HG02970 (cell line): Measurements from ENCODE around the gene MIA2.
A peak's percentile ranks its signal among the peaks of the same experiment; 100 is the strongest.
"Not testable (repeated sequence)": the region's sequence is repeated elsewhere in the genome, so short reads cannot be mapped to it uniquely, and the experiment has no call there.

Source experiments
- ATAC-seq: cut with Tn5 transposase; IDR thresholded peaks from one replicate; pipeline ENCODE4 v1.9.1; 2021; ENCODE audit warnings: mild to moderate bottlenecking, moderate library complexity, moderate number of reproducible peaks; ENCODE audit not compliant: unreplicated experiment, low FRiP score

The MIA2 gene

DNA sequence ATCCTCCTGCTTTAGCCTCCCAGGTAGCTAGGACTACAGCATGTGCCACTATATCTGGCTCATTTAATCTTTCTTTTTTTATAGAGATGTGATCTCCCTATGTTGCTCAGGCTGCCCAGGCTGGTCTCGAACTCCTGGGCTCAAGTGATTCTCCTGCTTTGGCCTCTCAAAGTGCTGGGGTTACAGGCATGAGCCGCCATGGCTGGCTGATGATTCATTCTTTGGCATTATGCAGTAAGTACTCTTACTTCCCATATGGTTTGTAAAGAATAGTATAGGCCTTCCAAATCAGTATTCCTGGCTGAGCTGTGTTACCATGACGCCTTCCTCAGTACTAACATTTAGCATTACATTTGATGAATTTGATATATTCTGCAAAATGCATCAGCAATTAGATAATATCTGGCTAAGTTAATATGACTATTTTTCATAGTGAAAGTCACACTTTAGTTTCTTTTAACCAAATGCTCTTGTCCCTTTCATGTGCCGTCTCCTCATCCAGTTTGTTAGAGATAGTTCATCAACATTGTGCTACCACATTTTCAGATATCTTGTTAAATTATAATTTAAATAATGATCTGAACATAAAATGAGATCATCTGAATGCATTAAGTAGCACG, 3.2 kb upstream of the MIA2 start:
- no peak for ATAC-seq

DNA sequence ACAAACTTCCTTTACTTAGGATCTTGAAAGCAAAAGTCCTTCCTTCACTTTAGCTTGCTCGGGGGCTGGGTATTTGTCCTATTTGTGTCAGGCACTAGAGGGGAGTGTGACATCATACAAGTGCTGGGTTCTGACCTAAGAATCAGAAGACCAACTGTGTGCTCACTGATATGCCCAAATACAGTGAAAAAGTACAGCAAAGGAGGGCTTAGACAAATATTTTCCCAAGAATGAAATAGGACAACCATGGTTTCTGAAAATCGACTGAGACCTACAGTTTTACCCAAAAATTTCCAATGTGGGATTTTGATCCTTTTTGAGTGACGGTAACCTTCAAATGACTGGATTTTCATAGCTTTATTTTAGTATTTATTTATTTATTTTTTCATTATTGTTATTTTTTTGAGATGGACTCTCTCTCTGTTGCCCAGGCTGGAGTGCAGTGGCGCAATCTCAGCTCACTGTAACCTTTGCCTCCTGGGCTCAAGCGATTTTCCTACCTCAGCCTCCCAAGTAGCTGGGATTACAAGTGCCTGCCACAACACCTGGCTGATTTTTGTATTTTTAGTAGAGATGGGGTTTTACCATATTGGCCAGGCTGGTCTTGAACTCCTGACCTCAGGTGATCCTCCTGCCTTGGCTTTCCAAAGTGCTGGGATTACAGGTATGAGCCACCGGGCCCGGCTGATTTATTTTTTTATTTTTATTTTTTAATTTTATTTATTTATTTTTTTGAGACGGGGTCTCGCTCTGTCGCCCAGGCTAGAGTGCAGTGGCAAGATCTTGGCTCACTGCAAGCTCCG, 1.8 kb upstream of the MIA2 start:
- ATAC-seq: not testable (repeated sequence)

DNA sequence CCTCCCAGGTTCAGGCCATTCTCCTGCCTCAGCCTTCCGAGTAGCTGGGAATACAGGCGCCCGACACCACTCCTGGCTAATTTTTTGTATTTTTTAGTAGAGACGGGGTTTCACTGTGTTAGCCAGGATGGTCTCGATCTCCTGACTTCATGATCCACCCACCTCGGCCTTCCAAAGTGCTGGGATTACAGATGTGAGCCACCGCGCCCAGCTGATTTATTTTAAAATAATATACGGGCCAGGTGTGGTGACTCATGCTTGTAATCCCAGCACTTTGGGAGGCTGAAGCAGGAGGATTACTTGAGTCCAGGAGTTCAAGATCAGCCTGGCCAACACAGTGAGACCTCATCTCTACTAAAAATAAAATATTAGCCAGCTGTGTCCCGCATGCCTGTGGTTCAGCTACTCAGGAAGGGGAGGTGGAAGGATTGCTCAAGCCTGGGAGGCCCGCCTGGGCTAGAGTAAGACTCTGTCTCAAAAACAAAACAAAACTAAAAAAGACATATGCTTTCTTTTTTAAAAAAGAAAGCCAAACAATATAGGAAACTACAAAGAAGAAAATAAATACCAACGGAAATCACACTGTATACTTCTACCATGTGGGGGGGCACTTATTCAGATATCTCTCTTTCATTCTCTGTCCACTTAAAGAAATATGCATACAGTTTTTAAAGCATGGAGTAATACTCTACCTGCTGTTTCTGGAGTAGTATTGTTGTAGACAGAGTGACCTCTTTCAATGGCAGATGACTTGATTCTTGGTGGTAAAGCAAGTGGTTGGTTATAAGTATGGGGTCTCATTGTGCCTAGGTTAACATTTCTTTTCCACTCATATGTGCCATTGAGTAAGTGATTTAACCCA, 930 bp upstream of the MIA2 start:
- ATAC-seq: no peak

DNA sequence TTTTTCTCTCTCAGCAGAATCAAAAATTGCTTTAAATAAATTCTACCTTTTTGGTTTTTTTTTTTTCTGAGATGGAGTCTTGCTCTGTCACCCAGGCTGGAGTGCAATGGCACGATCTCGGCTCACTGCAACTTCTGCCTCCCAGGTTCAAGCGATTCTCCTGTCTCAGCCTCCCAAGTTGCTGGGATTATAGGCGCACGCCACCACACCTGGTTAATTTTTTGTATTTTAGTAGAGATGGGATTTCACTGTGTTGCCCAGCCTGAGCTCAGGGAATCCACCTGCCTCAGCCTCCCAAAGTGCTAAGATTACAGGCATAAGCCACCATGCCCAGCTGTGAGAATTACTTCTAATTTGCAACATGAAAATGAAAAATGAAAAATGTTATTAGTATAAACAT, 1.3 kb downstream of the MIA2 start:
- ATAC-seq: not testable (repeated sequence)

DNA sequence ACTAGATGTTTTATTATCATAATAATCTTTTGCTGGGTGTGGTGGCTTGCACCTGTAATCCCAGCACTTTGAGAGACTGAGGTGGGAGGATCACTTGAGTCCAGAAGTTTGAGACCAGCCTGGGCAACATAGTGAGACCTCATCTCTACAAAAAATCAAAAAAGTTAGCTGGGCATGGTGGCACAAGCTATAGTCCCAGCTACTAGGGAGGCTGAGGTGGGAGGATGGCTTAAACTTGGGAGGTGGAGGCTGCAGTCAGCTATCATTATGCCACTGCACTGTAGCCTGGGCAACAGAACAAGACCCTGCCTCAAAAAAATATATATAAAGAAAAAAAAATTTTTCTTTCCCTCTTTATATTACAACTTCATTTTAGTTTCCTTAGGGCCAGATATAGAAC, 1.8 kb downstream of the MIA2 start:
- ATAC-seq: not testable (repeated sequence)

DNA sequence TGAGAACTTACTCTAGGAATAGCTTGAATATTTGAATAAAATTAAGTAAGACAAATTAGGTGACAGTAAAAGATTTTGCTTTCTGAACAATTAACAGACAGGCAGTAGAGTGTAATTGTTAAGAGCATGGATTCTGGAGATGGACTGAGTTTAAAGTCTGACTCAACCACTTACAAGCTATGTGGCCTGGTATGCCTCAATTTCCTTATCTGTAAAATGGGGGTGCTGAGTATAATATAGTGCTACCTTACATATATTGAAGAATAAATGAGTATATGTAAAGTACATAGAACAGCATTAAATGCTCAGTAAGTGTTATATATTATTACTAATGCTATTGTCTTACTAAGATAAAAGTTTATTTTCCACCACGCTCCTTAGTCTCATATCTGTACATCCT, 7.1 kb downstream of the MIA2 start:
- ATAC-seq: no peak

DNA sequence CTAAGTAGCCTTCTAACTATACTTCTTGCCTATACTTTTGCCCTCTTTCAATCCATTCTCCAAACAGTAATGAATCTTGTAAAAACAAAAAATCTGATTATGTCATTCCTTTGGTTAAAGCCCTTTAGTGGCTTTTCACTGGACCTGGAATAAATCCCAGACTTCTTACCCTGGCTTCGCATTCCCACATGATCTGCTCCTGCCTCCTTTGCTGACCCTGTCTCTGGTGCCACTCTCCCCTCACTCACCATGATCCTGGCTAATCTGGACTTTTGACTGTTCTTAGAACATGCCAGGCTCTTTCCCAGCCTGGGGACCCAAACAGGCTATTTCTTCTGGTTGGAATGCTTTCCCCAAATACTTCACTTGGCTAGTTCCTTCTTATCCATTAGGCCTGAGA, 7.9 kb downstream of the MIA2 start:
- no peak for ATAC-seq

DNA sequence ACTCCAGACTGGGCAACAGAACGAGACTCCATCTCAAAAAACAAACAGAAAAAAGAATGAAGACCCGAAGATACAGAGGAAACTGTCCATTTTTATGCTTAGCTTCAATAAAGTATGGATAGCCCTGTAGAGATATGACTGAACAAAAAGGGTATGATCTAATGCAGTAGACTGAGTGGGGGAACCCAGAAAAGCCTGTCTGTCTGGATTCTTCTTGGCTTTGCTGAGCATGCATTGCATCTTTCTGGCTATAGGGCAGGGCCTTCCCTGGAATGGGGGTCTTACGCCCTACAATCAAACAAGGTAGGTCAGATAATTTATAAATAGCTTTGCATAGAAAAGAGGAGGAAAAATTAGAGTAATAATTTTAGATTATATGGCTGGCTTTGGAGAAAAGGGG, 10.1 kb downstream of the MIA2 start:
- ATAC-seq: no peak

DNA sequence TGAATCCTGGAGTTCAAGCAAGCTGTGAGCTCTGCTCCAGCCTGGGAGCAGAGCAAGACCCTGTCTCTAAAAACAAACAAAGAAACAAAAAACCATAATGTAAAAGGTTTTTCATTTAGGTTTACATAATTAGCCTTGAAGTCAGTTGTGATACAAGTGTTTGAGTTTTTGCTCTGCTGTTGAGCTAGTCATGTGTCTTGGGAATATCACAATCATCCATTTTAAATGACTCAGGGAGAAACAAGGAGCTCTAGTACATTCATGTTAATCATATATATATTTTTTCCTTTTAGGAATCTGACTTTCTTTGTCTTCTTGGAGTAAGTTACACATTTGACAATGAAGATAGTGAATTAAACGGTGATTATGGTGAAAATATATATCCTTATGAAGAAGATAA, 12.9 kb downstream of the MIA2 start:
- no peak for ATAC-seq

DNA sequence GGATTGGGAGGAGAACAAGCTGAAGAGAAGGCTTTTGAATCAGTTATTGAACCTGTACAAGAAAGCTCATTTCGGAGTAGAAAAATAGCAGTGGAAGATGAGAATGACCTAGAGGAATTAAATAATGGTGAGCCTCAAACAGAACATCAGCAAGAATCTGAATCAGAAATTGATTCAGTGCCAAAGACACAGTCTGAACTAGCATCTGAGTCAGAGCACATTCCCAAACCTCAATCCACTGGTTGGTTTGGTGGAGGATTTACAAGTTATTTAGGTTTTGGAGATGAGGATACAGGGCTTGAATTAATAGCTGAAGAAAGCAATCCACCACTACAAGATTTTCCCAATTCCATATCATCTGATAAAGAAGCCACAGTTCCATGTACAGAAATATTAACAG, 13.5 kb downstream of the MIA2 start:
- ATAC-seq: no peak

DNA sequence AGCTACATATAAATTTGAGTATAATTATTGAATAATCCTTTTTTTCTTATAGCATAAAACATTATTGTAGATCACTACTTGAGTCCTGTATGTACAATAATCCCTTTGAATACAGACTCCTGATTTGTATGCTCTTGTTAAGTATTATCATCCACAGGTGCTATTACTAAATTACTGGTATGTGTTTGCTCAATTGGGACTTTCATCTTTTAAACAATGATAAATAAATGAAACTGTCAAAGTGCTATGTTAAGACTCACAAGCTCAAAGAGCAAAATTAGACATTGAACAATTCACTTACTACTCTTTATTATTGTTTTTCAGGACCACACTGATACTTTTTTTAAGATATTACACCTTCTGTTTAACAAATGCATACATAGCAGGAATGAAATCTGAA, 17.8 kb downstream of the MIA2 start:
- ATAC-seq: no peak

DNA sequence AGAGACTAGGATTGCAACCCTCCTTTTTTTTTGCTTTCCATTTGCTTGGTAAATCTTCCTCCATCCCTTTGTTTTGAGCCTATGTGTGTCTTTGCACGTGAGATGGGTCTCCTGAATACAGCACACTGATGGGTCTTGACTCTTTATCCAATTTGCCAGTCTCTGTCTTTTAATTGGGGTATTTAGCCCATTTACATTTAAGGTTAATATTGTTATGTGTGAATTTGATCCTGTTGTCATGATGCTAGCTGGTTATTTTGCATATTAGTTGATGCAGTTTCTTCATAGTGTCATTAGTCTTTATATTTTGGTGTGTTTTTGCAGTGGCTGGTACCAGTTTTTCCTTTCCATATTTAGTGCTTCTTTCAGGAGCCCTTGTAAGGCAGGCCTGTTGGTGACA, 23.7 kb downstream of the MIA2 start:
- not testable (repeated sequence) for ATAC-seq

DNA sequence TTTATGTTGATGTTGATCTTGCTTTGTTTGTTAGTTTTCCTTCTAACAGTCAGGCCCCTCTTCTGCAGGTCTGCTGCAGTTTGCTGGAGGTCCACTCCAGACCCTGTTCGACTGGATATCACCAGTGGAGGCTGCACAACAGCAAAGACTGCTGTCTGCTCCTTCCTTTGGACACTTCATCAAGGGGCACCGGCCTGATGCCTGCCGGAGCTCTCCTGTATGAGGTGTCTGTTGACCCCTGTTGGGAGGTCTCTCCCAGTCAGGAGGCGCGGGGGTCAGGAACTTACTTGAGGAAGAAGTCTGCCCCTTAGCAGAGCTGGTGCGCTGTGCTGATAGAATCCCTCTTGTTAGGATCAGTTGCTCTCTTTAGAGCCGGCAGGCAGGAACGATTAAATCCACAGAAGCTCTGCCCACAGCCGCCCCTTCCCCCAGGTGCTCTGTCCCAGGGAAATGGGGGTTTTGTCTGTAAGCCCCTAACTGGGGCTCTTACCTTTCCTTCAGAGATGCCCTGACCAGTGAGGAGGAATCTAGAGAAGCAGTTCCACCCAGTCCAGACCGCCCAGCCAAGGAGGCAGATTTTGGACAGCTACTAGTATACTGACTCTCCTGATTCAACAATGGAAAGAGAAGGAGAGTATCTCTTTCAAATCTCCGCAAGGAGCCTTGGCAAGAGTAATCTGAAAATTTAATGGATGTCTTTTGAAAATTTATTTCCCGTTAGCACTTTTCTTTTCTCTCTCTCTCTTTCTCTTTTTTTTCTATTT, 25.2 kb downstream of the MIA2 start:
- no peak for ATAC-seq

DNA sequence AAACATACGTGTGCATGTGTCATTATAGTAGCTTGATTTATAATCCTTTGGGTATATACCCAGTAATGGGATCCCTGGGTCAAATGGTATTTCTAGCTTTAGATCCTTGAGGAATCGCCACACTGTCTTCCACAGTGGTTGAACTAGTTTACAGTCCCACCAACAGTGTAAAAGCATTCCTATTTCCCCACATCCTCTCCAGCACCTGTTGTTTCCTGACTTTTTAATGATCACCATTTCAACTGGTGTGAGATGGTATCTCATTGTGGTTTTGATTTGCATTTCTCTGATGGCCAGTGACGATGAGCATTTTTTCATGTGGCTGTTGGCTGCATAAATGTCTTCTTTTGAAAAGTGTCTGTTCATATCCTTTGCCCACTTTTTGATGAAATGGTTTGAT, 26.4 kb downstream of the MIA2 start:
- ATAC-seq: not testable (repeated sequence)

DNA sequence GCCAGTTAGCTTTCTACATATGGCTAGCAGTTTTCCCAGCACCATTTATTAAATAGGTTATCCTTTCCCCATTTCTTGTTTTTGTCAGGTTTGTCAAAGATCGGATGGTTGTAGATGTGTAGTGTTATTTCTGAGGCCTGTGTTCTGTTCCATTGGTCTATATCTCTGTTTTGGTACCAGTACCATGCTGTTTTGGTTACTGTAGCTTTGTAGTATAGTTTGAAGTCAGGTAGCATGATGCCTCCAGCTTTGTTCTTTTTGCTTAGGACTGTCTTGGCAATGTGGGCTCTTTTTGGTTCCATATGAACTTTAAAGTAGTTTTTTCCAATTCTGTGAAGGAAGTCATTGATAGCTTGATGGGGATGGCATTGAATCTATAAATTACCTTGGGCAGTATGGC, 28.5 kb downstream of the MIA2 start:
- not testable (repeated sequence) for ATAC-seq

DNA sequence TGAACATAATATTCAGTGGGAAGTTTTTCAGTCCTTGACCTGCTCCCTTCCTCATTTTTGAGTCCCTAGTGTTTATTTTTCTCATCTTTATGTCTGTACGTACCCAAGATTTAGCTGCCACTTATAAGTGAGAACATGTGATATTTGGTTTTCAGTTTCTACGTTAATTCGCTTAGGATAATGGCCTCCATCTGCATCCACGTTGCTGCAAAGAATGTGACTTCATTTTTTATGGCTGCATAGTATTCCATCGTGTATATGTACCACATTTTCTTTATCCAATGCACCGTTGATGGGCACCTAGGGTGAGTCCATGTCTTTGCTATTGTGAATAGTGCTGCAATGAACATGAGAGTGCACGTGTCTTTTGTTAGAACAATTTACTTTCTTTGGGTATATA, 30.3 kb downstream of the MIA2 start:
- ATAC-seq: no peak

DNA sequence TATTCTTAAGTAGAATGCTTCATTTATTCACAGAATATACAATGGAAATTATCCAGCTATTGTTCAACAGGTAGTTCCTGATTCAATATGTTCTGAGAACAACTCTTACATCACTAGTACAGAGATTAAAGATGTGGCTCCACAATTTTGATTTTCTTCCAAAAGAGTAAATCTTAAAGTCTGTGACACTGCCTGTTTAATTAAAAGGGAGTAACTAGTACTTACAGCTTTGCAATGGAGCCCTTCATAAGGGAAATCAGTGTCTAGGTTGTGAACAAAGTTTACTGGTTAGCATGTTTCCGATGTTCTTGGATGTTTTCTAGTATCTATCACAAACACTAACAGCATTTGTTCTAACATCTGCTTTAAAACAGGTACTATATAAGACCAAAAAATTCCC, 30.8 kb downstream of the MIA2 start:
- ATAC-seq: no peak

DNA sequence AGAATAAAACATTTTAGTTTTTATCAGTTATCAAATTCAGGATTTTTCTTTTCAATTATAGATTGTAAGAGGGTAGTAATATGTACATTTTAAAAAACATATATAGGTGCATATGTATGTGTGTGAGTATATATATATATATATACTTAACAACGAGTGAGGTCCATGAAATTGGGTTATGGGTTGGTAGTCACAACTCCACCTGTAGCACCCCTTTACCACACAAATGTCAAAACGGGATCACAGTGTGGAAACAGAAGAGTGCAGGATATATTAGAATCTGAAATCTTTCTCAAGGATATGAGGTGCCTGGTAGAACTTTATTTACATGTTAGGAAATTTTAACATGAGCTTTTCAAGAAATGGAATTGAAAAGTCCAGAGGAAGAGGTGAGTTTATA, 31.3 kb downstream of the MIA2 start:
- no peak for ATAC-seq

DNA sequence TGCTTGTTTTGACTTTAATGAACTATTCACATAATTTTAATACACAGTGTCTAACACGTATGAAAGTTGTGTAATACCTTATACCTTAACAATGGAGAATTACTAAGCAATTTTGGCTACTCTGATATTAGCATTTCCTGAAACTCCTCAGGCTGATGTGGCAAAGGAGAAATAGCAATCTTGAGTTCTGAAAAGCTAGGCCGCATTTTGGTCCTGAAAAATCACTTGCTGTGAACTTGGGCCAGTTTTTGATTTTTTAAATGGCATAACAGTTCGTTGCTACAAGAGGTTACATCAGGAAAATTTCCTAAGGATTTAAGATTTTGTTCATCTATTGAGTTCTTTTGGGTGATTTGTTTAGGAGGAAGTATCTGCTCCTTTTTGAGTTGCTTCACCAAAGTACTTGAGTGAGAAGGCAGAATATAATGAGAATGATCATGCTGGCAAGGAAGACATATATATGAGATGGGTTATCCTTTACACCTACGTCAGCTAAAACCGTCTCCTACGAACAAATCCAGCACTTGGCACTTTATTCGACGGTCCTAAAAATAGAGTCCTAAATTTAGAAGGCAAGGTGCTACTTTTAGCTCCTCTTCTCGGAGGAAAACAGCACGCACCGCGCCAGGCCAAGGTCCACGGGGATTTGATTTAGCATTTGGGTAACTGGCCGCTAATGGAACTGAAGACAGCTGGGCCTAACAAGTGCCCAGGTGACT, 32.2 kb downstream of the MIA2 start:
- no peak for ATAC-seq

DNA sequence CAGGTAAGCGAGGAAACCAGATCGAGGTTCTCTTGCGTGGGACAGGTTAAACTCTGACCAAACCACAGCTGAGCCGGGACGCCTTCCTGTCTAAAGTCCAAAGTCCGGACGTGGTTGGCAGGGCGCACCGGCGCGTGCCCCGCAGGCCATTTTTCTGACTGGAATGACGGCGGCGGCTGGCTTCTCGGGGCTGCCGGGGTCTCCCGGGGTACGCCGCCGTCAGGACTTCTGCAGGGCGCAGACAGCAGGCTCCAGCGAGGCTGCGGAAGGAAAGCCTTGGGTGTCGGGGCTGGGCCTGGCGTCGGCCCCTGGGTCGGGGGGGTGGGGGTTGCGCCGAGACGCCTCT, 32.8 kb downstream of the MIA2 start:
- peak; percentile 38 for ATAC-seq
